CD14-positive monocyte (primary cell): ENCODE results near the gene PYROXD2. TPM values are rescaled to one million over a fixed set of nuclear protein-coding genes. Genes with fewer than 3 reads are reported as not detected.
A peak's percentile ranks its signal among the peaks of the same experiment; 100 is the strongest.

Experiments used
- DNase-seq, 3 donors: peaks; one replicate each; pipeline ENCODE4 v3.0.0-alpha.2; 2011 to 2022
- H2AFZ ChIP-seq: 2 replicates; pipeline ENCODE4 v1.6.0; 2012; ENCODE audit warnings: mild to moderate bottlenecking, low read depth, low read length, inconsistent platforms; ENCODE audit not compliant: insufficient read depth, poor library complexity, severe bottlenecking
- H3K27ac ChIP-seq, 2 donors: 1 replicate in 1 of 2; 2 replicates in 1 of 2; pipeline ENCODE4 v1.5.1; 2012 to 2013; ENCODE audit warnings: low read length in 2 of 2, control low read depth in 1 of 2, inconsistent platforms in 1 of 2, low read depth in 1 of 2, mild to moderate bottlenecking in 1 of 2
- H3K27me3 ChIP-seq, 2 donors: one replicate each; pipeline versions ENCODE4 v1.6.0 to v1.6.1; 2011 to 2013; ENCODE audit warnings: low read length in 2 of 2; ENCODE audit not compliant: control insufficient read depth in 2 of 2, insufficient read depth in 2 of 2
- H3K36me3 ChIP-seq, 2 donors: replicated peaks in 1 of 2; 1 replicate in 1 of 2; 2 replicates in 1 of 2; pipeline versions ENCODE4 v1.5.1 to v1.6.1; 2012 to 2013; ENCODE audit warnings: low read length in 2 of 2, control low read depth in 1 of 2, inconsistent platforms in 1 of 2, mild to moderate bottlenecking in 1 of 2; ENCODE audit not compliant: insufficient read depth in 2 of 2, control insufficient read depth in 1 of 2
- H3K4me1 ChIP-seq, 2 donors: 1 replicate in 1 of 2; 2 replicates in 1 of 2; pipeline versions ENCODE4 v1.5.1 to v1.6.1; 2012 to 2013; ENCODE audit warnings: low read length in 2 of 2, control low read depth in 1 of 2, inconsistent platforms in 1 of 2, mild to moderate bottlenecking in 1 of 2, moderate library complexity in 1 of 2; ENCODE audit not compliant: insufficient read depth in 2 of 2, control insufficient read depth in 1 of 2
- H3K4me2 ChIP-seq: replicated peaks from 2 replicates; pipeline ENCODE3; 2012; ENCODE audit warnings: low read length, moderate library complexity, mild to moderate bottlenecking; ENCODE audit not compliant: poor library complexity, severe bottlenecking; ENCODE audit errors: extremely low read depth
- H3K4me3 ChIP-seq, 3 experiments: fragments of 200-600 bp in 1 of 3; sonication (generic) in 1 of 3; replicated peaks in 1 of 3; 1 replicate in 2 of 3; 2 replicates in 1 of 3; pipeline ENCODE4 v1.5.1; 2011 to 2013; ENCODE audit warnings: low read length in 3 of 3, mild to moderate bottlenecking in 3 of 3, control low read depth in 2 of 3, low read depth in 2 of 3, inconsistent platforms in 1 of 3, moderate library complexity in 1 of 3
- H3K79me2 ChIP-seq: 2 replicates; pipeline ENCODE4 v1.6.0; 2012; ENCODE audit warnings: mild to moderate bottlenecking, control low read depth, inconsistent platforms, low read length, moderate library complexity; ENCODE audit not compliant: insufficient read depth
- H3K9ac ChIP-seq: 2 replicates; pipeline ENCODE4 v1.6.0; 2017; ENCODE audit warnings: low read length, mild to moderate bottlenecking; ENCODE audit not compliant: insufficient read depth, poor library complexity, severe bottlenecking
- H3K9me3 ChIP-seq, 2 donors: replicated peaks in 1 of 2; 1 replicate in 1 of 2; 2 replicates in 1 of 2; pipeline versions ENCODE4 v1.5.1 to v1.6.1; 2012 to 2013; ENCODE audit warnings: low read length in 2 of 2, control low read depth in 1 of 2; ENCODE audit not compliant: control insufficient read depth in 1 of 2, insufficient read depth in 1 of 2
- H4K20me1 ChIP-seq: 2 replicates; pipeline ENCODE4 v1.6.0; 2012; ENCODE audit warnings: mild to moderate bottlenecking, low read length, control low read depth, moderate library complexity; ENCODE audit not compliant: insufficient read depth
- H3K27ac Mint-ChIP-seq, 7 donors: one replicate each; pipeline ENCODE4 v1.8.0; 2020; ENCODE audit warnings: mild to moderate bottlenecking in 7 of 7, mixed read lengths in 7 of 7, moderate library complexity in 6 of 7, inconsistent platforms in 2 of 7
- H3K27me3 Mint-ChIP-seq, 3 donors: one replicate each; pipeline ENCODE4 v1.8.0; 2021 to 2022; ENCODE audit warnings: low read depth in 3 of 3, mild to moderate bottlenecking in 3 of 3, mixed read lengths in 3 of 3, moderate library complexity in 3 of 3, inconsistent platforms in 1 of 3
- H3K36me3 Mint-ChIP-seq, 2 donors: one replicate each; pipeline ENCODE4 v1.8.0; 2020; ENCODE audit warnings: mixed read lengths in 2 of 2, inconsistent platforms in 1 of 2, mild to moderate bottlenecking in 1 of 2
- H3K4me1 Mint-ChIP-seq: one replicate; pipeline ENCODE4 v1.8.0; 2020; ENCODE audit warnings: mild to moderate bottlenecking, mixed read lengths
- H3K4me3 Mint-ChIP-seq, 2 donors: one replicate each; pipeline ENCODE4 v1.8.0; 2020; ENCODE audit warnings: mild to moderate bottlenecking in 2 of 2, mixed read lengths in 2 of 2, moderate library complexity in 1 of 2
- H3K9me3 Mint-ChIP-seq, 7 donors: one replicate each; pipeline ENCODE4 v1.8.0; 2020 to 2022; ENCODE audit warnings: mixed read lengths in 7 of 7, mild to moderate bottlenecking in 6 of 7, moderate library complexity in 6 of 7, inconsistent platforms in 2 of 7
- CTCF ChIP-seq: fragments of 200-600 bp; IDR thresholded peaks from one replicate; pipeline ENCODE4 v1.8.0; 2022; ENCODE audit warnings: antibody characterized with exemption, mild to moderate bottlenecking
- WGBS: methylation state at CpG from one replicate; pipeline ENCODE4 v1.1.5; 2013; ENCODE audit warnings: missing lambda C conversion rate; ENCODE audit not compliant: insufficient coverage; 5-methylcytosine and 5-hydroxymethylcytosine counted together
- intact Hi-C, 2 donors: fragments of 100-400 bp; cut with micrococcal nuclease; formaldehyde crosslinking; loops; one replicate each; pipeline versions ENCODE4 v1.15.0 to v1.15.1; 2023
- polyA plus RNA-seq, 3 donors: library from polyadenylated mRNA; depleted of rRNA in 1 of 3; unstranded in 2 of 3; stranded (reverse) in 1 of 3; fragments of 300-500 nt in 2 of 3; fragments of >200 nt in 1 of 3; fragmentation: Illumina TruSeq in 2 of 3; gene quantifications; 1 replicate in 2 of 3; 2 replicates in 1 of 3; pipeline ENCODE4 v1.2.3, GENCODE V29; 2012 to 2021

PYROXD2 gene
- polyA plus RNA-seq, 3 donors = 0.27 to 21.6 (median 1.00) TPM

GRCh38 chr10:98418665-98419468 lies 3.9 kb upstream of the PYROXD2 start:
- H3K27me3 ChIP-seq = no peaks in the 10 kb centered on the region
- Mint-ChIP-seq H3K9me3 (no peaks in the 10 kb centered on the region), H3K36me3 (peaks cover 60 to 83% of the 10 kb centered on the region in 2 donors), H3K27ac (peak overlapping the region in 3 of 7 donors; percentile 21 to 77 (median 32)), H3K4me1 (peaks cover 19% of the 10 kb centered on the region), H3K27me3 (peaks cover 0 to 2% (median 1%) of the 10 kb centered on the region in 3 donors), H3K4me3 (no peak overlapping the region)
- H3K36me3 ChIP-seq = peaks cover 71 to 76% of the 10 kb centered on the region in 2 donors
- no peaks in the 10 kb centered on the region for H3K79me2 ChIP-seq
- H3K9ac ChIP-seq = no peak overlapping the region
- whole genome bisulfite sequencing = 99% methylated on average over 12 of the region's 18 CpGs
- H3K27ac ChIP-seq = no peak overlapping the region
- DNase-seq = no peak
- no peak overlapping the region for H3K4me3 ChIP-seq
- no peaks in the 10 kb centered on the region for H4K20me1 ChIP-seq
- H3K9me3 ChIP-seq = no peaks in the 10 kb centered on the region
- H3K4me1 ChIP-seq = peaks cover 12 to 16% of the 10 kb centered on the region in 2 donors
- no peak overlapping the region for H3K4me2 ChIP-seq
- intact Hi-C loops = no loop called here
- no peak overlapping the region for H2AFZ ChIP-seq
- no peak for TF ChIP-seq CTCF

GRCh38 chr10:98417973-98418664 lies 3.1 kb upstream of the PYROXD2 start:
- peak overlapping the region in 1 of 7 donors; percentile 21 for H3K27ac Mint-ChIP-seq
- Histone ChIP-seq H3K79me2 (no peaks in the 10 kb centered on the region), H3K4me1 (peaks cover 12 to 16% of the 10 kb centered on the region in 2 donors), H2AFZ (no peak overlapping the region), H3K36me3 (peaks cover 63 to 68% of the 10 kb centered on the region in 2 donors), H3K4me3 (no peak overlapping the region), H3K27me3 (no peaks in the 10 kb centered on the region), H4K20me1 (no peaks in the 10 kb centered on the region), H3K9ac (no peak overlapping the region), H3K9me3 (no peaks in the 10 kb centered on the region), H3K4me2 (no peak overlapping the region), H3K27ac (no peak overlapping the region)
- H3K4me1 Mint-ChIP-seq = peaks cover 19% of the 10 kb centered on the region
- H3K36me3 Mint-ChIP-seq = peaks cover 53 to 75% of the 10 kb centered on the region in 2 donors
- intact Hi-C loops = no loop called here
- H3K4me3 Mint-ChIP-seq = no peak overlapping the region
- H3K9me3 Mint-ChIP-seq = no peaks in the 10 kb centered on the region
- TF ChIP-seq CTCF = no peak
- DNase-seq = no peak
- H3K27me3 Mint-ChIP-seq = peaks cover 0 to 2% (median 1%) of the 10 kb centered on the region in 3 donors
- WGBS = 97% methylated on average over 17 of the region's 21 CpGs
